ENCODE measurements around the gene ADAM12. TPM values are rescaled to one million over a fixed set of nuclear protein-coding genes. Genes with fewer than 3 reads are reported as not detected.

Gene ADAM12
- total RNA-seq, 1 donor from 2014 or later, result 1.3 TPM

DNA sequence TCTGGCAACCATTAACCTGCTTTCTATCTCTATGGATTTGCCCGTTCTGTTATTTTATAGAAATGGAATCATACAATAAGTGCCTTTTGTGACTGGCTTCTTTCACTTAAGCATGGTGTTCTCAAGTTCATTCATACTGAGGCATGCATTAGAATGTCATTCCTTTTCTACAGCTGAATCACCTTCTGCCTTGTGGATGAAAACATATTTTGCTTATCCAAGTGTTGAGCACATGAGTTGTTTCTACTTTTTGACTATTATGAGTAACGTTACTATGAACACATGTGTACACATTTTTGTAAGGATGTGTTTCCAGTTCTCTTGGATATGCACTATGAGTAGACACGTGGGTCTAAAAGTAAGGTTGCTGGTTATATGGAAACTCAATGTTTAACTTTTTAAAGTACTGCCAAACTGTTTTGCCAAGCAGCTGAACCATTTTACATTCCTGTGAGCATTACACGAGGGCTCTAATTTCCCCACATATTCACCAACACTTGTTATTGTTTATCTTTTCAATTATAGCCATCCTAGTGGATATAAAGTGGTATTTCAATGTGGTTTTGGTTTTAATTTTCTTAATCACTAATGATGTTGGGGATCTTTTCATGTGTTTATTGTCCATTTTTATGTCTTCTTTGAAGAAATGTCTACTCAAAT, 250.6 kb downstream of the ADAM12 start:
- intact Hi-C loops (cut with DNase I), result loop anchor here (10.0 kb wide), 1 partner anchor 87 kb away; no protein-coding TSS in a partner anchor
- DNase-seq (ENCODE audit: low spot score), result no peak

DNA sequence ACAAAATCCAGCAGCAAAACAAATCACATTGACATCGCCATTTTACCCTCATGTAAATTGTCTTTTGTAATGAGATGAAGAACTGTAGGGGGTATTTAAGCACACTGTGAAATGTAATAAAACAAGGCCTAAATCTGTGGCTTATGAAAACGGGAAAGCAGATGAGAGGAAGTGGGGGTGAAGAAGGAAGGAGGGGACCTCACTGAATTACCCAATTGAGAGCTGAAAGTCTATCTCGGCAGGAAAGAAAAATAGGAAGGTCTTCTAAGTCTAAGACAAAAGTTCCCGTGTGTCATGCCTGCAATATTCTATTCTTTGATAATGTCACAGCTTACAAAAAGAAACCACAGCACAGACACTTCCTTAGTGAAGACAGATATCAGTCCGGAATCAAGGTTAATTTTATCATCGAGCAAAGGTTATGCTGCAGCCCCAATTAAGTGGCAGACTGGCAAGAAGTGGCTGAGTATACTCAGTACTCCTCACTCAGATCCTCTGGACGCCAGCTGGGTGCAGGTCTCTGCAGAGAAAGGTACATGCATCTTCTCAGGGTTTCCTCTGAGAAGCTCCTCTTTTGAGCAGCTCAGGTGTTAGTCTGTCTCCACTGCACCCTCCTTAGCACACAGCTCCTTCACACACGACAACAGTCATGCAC, 252.2 kb downstream of the ADAM12 start:
- intact Hi-C loops (cut with DNase I), result loop anchor here (10.0 kb wide), 1 partner anchor 89 kb away; no protein-coding TSS in a partner anchor
- DNase-seq (ENCODE audit: low spot score), result no peak

DNA sequence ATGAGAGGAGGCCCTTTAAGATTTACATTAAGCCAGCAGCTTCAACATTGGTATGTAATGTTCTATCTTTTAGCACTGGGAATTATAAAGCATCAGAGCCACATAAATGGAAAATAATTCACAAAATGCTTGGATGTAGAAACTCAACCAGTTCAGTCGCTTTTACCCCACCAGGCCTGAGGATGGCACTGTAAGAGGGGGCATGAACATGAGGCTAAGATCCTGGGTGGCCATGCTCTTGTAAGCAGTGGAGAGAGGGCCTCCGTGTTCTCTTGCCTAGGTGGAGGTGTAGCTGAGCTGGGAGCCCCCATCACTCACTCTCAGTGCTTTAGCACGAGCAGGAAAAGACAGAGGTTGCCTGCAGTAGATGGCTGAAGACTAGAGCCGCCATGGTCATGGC, 253.1 kb downstream of the ADAM12 start:
- intact Hi-C loops (cut with DNase I), result loop anchor here (10.0 kb wide), 1 partner anchor 90 kb away; no protein-coding TSS in a partner anchor
- no peak for DNase-seq (ENCODE audit: low spot score)

DNA sequence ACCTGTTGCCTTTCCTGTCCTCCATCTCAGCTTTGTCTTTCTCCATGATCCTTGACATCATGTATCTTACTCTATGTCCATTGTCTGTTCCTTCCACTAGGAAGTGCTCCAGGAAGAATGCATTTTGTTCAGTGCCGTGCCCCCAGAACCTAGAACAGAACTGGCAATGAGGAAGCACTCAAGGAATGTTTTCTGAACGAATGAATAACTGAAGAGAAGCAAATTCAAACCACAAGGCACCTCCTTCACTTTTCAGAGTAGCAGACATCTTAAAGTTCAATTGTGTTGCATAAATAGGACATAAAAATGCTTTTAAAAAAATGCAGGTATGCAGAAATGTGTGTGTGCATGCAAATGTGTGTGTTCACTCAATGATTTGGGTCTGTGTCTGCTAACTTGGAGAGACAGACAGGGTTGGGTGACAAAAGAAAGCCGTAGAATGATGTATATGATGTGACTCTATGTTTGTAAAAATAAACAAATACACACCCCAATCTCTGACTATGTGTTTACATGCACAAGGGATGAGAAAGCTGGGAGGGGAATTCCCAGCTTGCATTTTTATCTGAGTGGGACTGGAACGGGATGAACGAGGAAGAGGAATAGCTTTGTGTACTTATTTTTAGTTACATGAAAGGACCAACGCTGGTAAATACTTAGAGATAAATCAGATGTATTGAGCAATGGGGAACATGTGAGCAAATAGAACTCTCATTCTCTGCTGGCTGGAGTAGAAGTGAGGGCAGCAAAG, 254.2 kb downstream of the ADAM12 start:
- no peak for DNase-seq (ENCODE audit: low spot score)
- intact Hi-C loops (cut with DNase I), result loop anchor here (10.0 kb wide), 1 partner anchor 91 kb away; no protein-coding TSS in a partner anchor

DNA sequence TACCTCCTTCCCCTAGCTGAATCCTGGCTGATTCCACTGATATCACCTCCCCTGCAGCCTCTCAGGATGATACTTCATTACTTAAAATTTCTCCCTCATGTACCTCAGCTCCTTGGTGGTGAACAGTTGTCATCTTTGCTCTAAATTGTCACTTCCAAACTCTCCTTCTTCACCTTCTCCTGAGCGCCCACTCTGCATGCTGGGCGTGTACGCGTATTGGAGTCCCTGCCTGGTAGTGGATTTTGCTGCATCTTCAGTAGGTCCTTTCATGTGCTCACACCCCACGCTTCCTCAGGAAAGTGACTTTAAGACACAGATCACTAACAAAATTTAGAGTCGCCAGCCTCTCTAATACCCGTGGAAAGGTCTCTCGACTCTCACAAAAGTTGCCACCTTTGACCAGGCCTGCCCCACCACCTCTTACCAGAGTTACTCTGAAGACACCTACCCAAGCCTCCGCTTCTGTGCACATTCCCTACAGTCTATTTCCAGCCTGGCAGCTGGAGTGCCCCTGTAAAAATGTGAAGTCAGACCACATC, 255.1 kb downstream of the ADAM12 start:
- intact Hi-C loops (cut with DNase I), result loop anchor here (10.0 kb wide), 1 partner anchor 92 kb away; no protein-coding TSS in a partner anchor
- DNase-seq (ENCODE audit: low spot score), result no peak

DNA sequence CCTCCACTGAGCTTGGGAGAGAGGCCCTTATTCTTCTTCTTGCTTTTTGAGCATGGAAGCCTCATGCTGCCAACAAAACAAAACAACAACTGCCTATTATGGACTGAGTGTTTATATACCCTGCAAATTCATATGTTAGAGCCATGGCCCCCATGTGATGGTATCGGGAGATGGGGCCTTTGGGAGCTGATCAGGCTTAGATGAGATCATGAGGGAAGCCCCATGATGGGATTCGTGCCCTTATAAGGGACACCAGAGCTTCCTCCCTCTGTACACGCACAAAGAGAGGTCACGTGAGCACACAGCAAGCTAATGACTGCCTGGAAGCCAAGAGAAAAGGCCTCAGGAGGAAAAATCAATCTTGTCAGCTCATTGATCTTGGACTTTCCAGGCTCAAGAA, 256.9 kb downstream of the ADAM12 start:
- DNase-seq (ENCODE audit: low spot score), result no peak

DNA sequence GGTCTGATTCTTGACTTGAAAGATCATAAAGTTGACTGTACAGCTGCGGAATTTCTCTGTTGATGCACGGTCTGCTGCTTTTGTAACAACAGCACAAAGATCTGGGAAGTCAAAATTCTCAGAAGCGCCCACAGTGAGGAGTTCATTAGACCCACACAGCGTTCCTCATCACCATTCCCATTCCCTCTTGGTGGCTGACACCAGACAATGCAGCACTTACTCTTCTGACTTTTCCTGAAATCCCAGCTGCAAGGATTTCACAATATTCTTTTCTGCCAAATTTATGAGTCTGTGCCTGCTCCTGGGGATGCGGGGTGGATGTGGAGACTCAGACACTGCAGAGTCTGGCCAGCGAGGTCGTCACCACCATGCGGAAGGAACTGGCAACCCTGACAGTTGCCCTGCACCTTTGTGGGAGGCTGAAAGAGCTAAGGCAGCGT, 258.0 kb downstream of the ADAM12 start:
- intact Hi-C loops (cut with DNase I), result loop anchor here (10.0 kb wide), 1 partner anchor 95 kb away; no protein-coding TSS in a partner anchor

More for the DNA sequence above, 256.9 kb downstream of the ADAM12 start:
- intact Hi-C loops (cut with DNase I), result loop anchor here (10.0 kb wide), 1 partner anchor 93 kb away; no protein-coding TSS in a partner anchor

DNA sequence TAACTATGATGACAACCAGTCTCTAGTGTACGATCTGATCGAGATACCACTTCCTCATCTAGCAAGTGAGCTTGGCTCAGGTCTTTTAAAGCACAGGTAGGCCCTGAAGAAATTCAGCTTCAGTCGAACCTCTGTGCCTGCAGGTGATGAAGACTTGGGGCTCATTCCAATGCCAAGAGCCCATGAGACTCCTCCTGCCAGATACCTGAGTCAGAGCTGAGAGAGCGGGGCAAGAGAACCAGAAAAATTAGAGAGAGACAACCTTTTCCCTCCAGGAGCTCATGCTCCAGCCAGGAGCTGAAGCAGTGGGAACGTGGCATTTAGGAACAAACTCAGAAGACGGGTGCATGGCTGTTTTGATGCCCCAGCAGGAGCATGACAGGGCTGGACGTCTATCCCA, 259.3 kb downstream of the ADAM12 start:
- DNase-seq (ENCODE audit: low spot score), result no peak
- intact Hi-C loops (cut with DNase I), result no loop called here

More for the DNA sequence above, 258.0 kb downstream of the ADAM12 start:
- no peak for DNase-seq (ENCODE audit: low spot score)

DNA sequence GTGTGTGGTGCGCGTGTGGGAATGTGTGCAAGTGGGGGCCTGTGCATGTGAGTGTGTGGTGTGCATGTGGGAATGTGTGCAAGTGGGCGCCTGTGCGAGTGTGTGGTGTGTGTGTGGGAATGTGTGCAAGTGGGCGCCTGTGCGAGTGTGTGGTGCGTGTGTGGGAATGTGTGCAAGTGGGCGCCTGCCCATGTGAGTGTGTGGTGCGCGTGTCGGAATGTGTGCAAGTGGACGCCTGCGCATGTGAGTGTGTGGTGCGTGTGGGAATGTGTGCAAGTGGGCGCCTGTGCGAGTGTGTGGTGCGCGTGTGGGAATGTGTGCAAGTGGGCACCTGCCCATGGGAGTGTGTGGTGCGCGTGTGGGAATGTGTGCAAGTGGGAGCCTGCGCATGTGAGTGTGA, 259.7 kb downstream of the ADAM12 start:
- no peak for DNase-seq (ENCODE audit: low spot score)
- intact Hi-C loops (cut with DNase I), result no loop called here

DNA sequence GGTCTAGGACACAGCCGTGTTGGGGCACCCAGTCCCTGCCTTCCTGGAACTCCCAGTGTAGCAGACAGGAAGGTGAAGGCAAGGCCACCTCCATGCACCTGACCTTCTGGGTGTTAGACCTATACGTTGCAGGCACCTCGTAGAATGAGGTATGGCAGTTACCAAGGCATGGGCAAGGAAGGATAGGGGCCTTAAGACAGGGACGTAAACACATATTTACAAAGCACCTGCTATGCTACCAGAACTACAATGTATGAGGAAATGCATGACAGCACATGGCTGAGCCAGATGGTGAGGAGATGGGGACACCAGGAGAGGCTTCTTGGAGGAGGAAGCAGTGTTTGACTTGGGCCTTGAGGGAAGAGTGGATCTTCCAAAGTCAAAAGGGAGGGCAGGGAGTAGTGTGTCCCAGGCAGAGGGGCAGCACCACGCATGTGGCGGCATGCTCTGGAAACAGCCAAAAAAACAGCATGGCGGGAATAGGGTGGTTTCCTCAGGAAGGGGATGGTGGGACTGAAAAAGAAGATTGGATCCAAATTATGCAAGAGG, 260.7 kb downstream of the ADAM12 start:
- DNase-seq (ENCODE audit: low spot score), result no peak
- intact Hi-C loops (cut with DNase I), result no loop called here

DNA sequence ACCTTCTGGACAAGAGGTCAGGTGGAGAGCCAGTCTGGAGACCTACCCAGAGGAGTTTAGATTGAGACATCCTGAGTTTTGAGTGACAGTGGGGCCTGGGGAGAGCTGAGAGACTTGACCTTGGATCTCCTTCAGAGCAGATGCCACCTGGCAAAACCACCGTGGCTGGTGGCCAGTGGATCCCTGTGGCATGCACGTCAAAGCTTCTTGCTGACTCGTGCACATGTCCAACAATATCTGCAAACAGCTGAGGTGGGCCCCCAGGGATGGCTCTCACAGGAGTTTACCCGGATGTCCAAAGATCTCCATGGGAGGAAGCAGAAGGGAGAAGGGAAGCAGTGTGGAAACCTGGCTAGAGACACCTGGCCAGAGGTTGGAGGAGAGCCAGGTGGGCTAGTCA, 261.4 kb downstream of the ADAM12 start:
- DNase-seq (ENCODE audit: low spot score), result no peak
- intact Hi-C loops (cut with DNase I), result no loop called here

DNA sequence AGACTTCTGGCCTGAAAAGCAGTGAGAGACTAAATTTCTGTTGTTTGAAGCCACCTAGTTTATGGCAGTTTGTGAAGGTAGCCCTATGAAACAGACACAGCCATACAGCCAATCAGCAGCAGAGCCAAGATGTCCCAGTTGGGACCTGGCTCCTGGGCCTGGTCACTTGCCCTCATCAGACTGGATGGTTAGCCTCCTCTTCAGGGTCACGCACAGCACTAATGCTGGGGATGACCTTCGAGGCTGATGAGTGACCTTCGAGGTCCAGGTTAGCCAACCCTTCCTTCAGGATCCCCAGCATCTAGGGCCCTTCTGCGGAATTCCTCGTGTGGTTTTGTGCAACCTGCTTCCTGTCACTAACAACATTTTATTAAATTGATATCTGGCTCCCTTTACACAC, 262.3 kb downstream of the ADAM12 start:
- intact Hi-C loops (cut with DNase I), result no loop called here
- DNase-seq (ENCODE audit: low spot score), result no peak

DNA sequence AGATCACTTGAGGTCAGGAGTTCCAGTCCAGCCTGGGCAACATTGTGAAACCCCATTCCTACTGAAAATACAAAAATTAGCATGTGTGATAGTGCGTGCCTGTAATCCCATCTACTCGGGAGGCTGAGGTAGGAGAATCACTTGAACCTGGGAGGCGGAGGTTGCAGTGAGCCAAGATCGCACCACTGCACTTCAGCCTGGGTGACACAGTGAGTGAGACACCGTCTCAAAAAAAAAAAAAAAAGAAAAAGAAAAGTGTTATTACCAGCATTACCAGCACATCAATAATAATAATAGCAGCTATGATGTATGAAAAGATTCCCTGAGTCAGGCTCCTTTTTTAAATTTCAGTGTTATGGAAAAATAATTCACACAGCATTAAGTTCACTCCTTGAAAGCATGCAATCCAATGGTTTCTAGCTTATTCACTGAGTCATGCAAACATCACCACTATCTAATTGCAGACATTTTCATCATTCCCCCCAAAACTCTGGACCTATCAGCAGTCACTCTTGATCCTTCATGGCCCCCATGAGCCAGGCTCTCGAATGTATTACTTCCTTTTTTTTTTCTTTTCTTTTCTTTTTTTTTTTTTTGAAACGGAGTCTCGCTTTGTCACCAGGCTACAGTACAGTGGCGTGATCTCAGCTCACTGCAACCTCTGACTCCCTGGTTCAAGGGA, 263.5 kb downstream of the ADAM12 start:
- intact Hi-C loops (cut with DNase I), result no loop called here

DNA sequence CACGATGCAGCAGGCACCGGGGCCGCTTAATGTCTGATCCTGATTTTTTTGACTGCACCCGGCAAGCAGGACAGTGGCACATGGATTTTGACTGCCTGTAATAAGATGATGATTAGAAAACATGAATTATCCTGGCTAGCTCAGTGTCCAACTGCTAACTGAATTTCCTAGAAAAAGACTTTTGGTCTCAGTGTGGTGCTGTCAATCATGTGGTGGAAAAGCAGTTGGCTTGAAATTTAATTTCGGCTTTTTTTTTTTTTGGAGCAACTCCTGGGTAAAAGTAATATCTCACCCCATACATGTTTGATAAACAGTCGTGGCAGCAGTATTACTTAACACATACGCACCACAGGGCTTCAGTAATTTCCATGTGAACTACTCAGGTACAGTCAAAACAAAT, 264.2 kb downstream of the ADAM12 start:
- intact Hi-C loops (cut with DNase I), result no loop called here
- DNase-seq (ENCODE audit: low spot score), result no peak

More for the DNA sequence above, 263.5 kb downstream of the ADAM12 start:
- no peak for DNase-seq (ENCODE audit: low spot score)

DNA sequence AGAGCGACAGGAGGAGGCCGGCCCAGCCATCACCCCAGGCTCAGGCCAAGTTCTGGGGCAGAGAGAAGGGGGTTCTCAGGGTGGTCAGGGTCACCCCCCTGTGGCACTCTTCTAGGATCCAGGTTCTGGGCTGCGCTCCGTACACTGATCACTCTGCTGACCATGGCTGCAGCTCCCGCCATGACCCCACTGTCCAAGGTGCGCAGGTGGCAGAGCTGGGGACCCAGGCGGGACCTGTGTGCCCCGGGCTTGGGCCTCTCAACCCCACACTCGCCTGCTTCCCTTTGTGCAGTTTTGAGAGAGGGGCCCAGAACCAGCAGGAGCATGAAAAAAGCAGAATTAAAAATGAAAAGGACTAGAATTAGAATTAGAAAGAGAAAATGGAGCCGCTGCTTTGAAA, 264.8 kb downstream of the ADAM12 start:
- intact Hi-C loops (cut with DNase I), result no loop called here
- DNase-seq (ENCODE audit: low spot score), result no peak

DNA sequence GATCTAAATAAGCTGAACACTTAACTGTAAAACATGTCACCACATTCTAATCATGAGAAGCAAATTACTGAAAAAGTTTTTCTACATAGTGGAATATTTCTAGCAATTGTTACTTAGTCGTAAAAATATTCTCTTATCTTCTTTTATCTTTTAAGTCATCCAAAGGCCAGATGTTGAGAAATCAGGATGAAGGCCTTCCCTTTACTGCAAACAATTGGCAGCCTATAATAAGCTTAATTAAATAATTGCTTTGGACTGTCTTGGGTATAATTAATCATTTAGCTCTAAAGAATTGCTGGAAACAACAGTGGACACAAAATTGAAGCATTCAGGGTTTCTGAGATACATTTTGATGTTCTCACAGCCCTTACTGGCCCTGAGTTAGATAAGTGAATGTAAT, 265.4 kb downstream of the ADAM12 start:
- DNase-seq (ENCODE audit: low spot score), result no peak
- intact Hi-C loops (cut with DNase I), result no loop called here

DNA sequence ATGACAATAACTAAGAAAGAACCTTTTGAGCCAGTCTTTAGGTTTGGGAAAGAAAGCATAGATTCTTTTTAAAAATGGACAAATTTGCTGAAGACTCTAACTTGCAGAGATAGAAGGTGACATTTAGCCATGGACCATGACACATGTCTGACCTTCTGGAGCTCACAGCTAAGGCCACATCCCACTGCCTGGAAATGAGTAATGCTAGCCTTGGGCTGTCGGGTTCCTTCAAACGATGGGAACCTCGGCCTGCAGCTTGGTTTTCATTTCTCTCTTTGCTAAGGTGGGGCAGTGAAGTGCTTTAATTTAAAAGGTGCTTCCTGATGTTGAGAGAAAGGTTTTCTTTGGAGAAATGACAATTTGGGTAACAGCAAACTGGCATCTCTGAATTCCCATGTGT, 268.7 kb downstream of the ADAM12 start:
- intact Hi-C loops (cut with DNase I), result no loop called here
- no peak for DNase-seq (ENCODE audit: low spot score)

DNA sequence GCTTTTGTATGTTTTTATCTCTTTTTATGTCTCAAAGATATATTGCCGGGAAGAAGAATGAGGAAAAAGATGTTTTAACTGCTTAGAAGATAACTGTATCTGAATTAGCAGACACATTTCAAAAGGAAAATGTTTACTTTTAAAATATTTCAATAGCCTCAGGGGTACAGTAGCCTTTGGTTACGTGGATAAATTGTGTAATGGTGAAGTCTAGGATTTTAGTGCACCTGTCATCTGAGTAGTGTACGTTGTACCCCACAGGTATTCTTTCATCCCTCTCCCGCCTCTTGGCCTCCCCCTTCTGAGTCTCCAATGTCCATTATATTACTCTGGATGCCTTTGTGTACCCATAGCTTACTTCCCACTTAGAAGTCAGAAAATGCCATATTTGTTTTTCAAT, 269.8 kb downstream of the ADAM12 start:
- no peak for DNase-seq (ENCODE audit: low spot score)
- intact Hi-C loops (cut with DNase I), result no loop called here

DNA sequence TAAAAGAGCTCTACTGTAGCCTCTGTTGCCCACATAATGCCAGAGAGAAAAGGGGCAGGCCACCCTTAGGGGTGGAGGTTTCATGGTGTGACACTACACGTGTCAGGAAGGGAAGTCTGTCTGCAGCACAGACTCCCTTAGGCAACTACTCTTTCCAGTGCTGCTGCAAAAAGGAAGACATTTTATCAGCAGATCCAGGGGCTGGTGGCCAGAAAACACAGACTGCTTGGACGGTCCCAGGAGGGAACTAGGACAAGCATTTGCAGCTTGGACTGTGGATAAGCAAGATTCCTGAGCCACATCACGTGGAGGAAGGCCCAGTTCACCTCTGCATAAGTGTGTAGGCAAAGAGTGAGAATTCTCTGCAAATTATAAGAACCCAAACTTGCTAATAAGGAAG, 271.1 kb downstream of the ADAM12 start:
- intact Hi-C loops (cut with DNase I), result no loop called here
- DNase-seq (ENCODE audit: low spot score), result no peak

All from cardiac septum (tissue), 1 donor.